H9 (cell line): ENCODE data around the gene TRIM2. TPM values are rescaled to one million over a fixed set of nuclear protein-coding genes. Genes with fewer than 3 reads are reported as not detected.
A peak's percentile ranks its signal among the peaks of the same experiment; 100 is the strongest.

Experiments
- DNase-seq: peaks from one replicate; pipeline ENCODE4 v3.0.0-alpha.2; 2017
- H2AFZ ChIP-seq: one replicate; pipeline ENCODE4 v1.6.1; 2013; ENCODE audit warnings: mild to moderate bottlenecking, low read length, control low read depth, moderate library complexity
- H2AK5ac ChIP-seq: 2 replicates; pipeline ENCODE4 v1.6.1; 2013; ENCODE audit warnings: low read length, control low read depth, mixed read lengths; ENCODE audit not compliant: insufficient read length
- H2BK120ac ChIP-seq: one replicate; pipeline ENCODE4 v1.6.1; 2013; ENCODE audit warnings: low read depth, mild to moderate bottlenecking, low read length, control low read depth, inconsistent platforms; ENCODE audit not compliant: poor library complexity, severe bottlenecking
- H2BK12ac ChIP-seq: 2 replicates; pipeline ENCODE4 v1.6.1; 2013; ENCODE audit warnings: low read length, control low read depth, mixed read lengths, low read depth; ENCODE audit not compliant: insufficient read length
- H2BK15ac ChIP-seq: 2 replicates; pipeline ENCODE4 v1.6.1; 2013; ENCODE audit warnings: low read depth, low read length, control low read depth
- H2BK20ac ChIP-seq: one replicate; pipeline ENCODE4 v1.6.1; 2013; ENCODE audit warnings: low read depth, mild to moderate bottlenecking, low read length, control low read depth, inconsistent platforms; ENCODE audit not compliant: poor library complexity, severe bottlenecking
- H2BK5ac ChIP-seq: 2 replicates; pipeline ENCODE4 v1.6.1; 2013; ENCODE audit warnings: low read length, control low read depth, mixed read lengths; ENCODE audit not compliant: insufficient read length
- H3K14ac ChIP-seq: 2 replicates; pipeline ENCODE4 v1.6.1; 2013; ENCODE audit warnings: low read length, control low read depth; ENCODE audit not compliant: insufficient read depth
- H3K18ac ChIP-seq: 2 replicates; pipeline ENCODE4 v1.6.1; 2013; ENCODE audit warnings: low read depth, mild to moderate bottlenecking, mixed read lengths, low read length, control low read depth; ENCODE audit not compliant: insufficient read length
- H3K23ac ChIP-seq: 2 replicates; pipeline ENCODE4 v1.6.1; 2013; ENCODE audit warnings: low read length, control low read depth, mixed read lengths, low read depth; ENCODE audit not compliant: insufficient read length
- H3K23me2 ChIP-seq: 2 replicates; pipeline ENCODE4 v1.6.1; 2013; ENCODE audit warnings: low read depth, mild to moderate bottlenecking, mixed read lengths, low read length, control low read depth; ENCODE audit not compliant: insufficient read length, poor library complexity, severe bottlenecking
- H3K27ac ChIP-seq: 2 replicates; pipeline ENCODE4 v1.5.1; 2013; ENCODE audit warnings: low read length, control low read depth, mixed read lengths, low read depth; ENCODE audit not compliant: insufficient read length
- H3K27me3 ChIP-seq: 2 replicates; pipeline ENCODE4 v1.6.1; 2013; ENCODE audit warnings: low read length, control low read depth, inconsistent platforms; ENCODE audit not compliant: insufficient read depth
- H3K4ac ChIP-seq: 2 replicates; pipeline ENCODE4 v1.6.1; 2013; ENCODE audit warnings: low read depth, mild to moderate bottlenecking, control low read depth, inconsistent platforms, low read length, moderate library complexity
- H3K4me1 ChIP-seq: 2 replicates; pipeline ENCODE4 v1.6.1; 2013; ENCODE audit warnings: low read length, control low read depth, inconsistent platforms; ENCODE audit not compliant: insufficient read depth
- H3K4me2 ChIP-seq: 2 replicates; pipeline ENCODE4 v1.6.1; 2013; ENCODE audit warnings: low read length, control low read depth, mixed read lengths; ENCODE audit not compliant: insufficient read length, insufficient read depth
- H3K56ac ChIP-seq: 2 replicates; pipeline ENCODE4 v1.6.1; 2013; ENCODE audit warnings: low read depth, mild to moderate bottlenecking, mixed read lengths, low read length, control low read depth; ENCODE audit not compliant: insufficient read length
- H3K79me1 ChIP-seq: 2 replicates; pipeline ENCODE4 v1.6.1; 2013; ENCODE audit warnings: low read depth, mild to moderate bottlenecking, moderate library complexity, low read length, control low read depth, inconsistent platforms; ENCODE audit not compliant: insufficient read depth, poor library complexity, severe bottlenecking
- H3K79me2 ChIP-seq: 2 replicates; pipeline ENCODE4 v1.6.1; 2013; ENCODE audit warnings: low read length, control low read depth, inconsistent platforms; ENCODE audit not compliant: insufficient read depth
- H3K9ac ChIP-seq: 2 replicates; pipeline ENCODE4 v1.6.1; 2013; ENCODE audit warnings: low read length, control low read depth, mixed read lengths; ENCODE audit not compliant: insufficient read length; ENCODE audit errors: extremely low read depth
- H3K9me3 ChIP-seq: one replicate; pipeline ENCODE4 v1.6.1; 2013; ENCODE audit warnings: low read depth, low read length, inconsistent platforms; ENCODE audit not compliant: control insufficient read depth
- H3T11ph ChIP-seq: one replicate; pipeline ENCODE4 v1.6.1; 2013; ENCODE audit warnings: mild to moderate bottlenecking, low read length, control low read depth, inconsistent platforms
- H4K20me1 ChIP-seq: one replicate; pipeline ENCODE4 v1.6.1; 2013; ENCODE audit not compliant: control insufficient read depth, insufficient read length, insufficient read depth
- H4K5ac ChIP-seq: 2 replicates; pipeline ENCODE4 v1.6.1; 2013; ENCODE audit warnings: low read depth, mild to moderate bottlenecking, mixed read lengths, low read length, control low read depth; ENCODE audit not compliant: insufficient read length
- H4K8ac ChIP-seq: replicated peaks from 2 replicates; pipeline ENCODE4 v1.6.1; 2013; ENCODE audit warnings: low read length, control low read depth, mixed read lengths, low read depth; ENCODE audit not compliant: insufficient read length
- H4K91ac ChIP-seq: 2 replicates; pipeline ENCODE4 v1.6.1; 2013; ENCODE audit warnings: low read depth, mild to moderate bottlenecking, moderate library complexity, mixed read lengths, low read length, control low read depth; ENCODE audit not compliant: insufficient read length
- H3K27ac Mint-ChIP-seq, 3 experiments: 2 replicates in 2 of 3; 3 replicates in 1 of 3; pipeline ENCODE4 v1.8.0; 2020 to 2021; ENCODE audit warnings: mixed read lengths in 3 of 3, mild to moderate bottlenecking in 1 of 3, moderate library complexity in 1 of 3
- H3K27me3 Mint-ChIP-seq: 2 replicates; pipeline ENCODE4 v1.8.0; 2021; ENCODE audit warnings: low read depth, mild to moderate bottlenecking, moderate library complexity, mixed read lengths
- H3K36me3 Mint-ChIP-seq, 3 experiments: 2 replicates in 2 of 3; 3 replicates in 1 of 3; pipeline ENCODE4 v1.8.0; 2020 to 2021; ENCODE audit warnings: low read depth in 3 of 3, mixed read lengths in 3 of 3; ENCODE audit not compliant: insufficient read depth in 1 of 3
- H3K4me1 Mint-ChIP-seq, 2 experiments: 2 replicates each; pipeline ENCODE4 v1.8.0; 2020; ENCODE audit warnings: mixed read lengths in 2 of 2
- H3K4me3 Mint-ChIP-seq, 2 experiments: 2 replicates in 1 of 2; 3 replicates in 1 of 2; pipeline ENCODE4 v1.8.0; 2020 to 2021; ENCODE audit warnings: mild to moderate bottlenecking in 2 of 2, mixed read lengths in 2 of 2, moderate library complexity in 1 of 2
- H3K9me3 Mint-ChIP-seq, 2 experiments: 2 replicates in 1 of 2; 3 replicates in 1 of 2; pipeline ENCODE4 v1.8.0; 2020; ENCODE audit warnings: mild to moderate bottlenecking in 2 of 2, mixed read lengths in 2 of 2, moderate library complexity in 1 of 2
- WGBS: extraction: QIAGEN DNeasy Blood & Tissue Kit; methylation state at CpG from one replicate; pipeline ENCODE4 v1.1.7; 2013; ENCODE audit warnings: missing lambda C conversion rate, low lambda C conversion rate, mixed read lengths; ENCODE audit not compliant: insufficient read length; ENCODE audit errors: extremely low coverage; 5-methylcytosine and 5-hydroxymethylcytosine counted together
- total RNA-seq: library from RNA; stranded (reverse); gene quantifications from 2 replicates; pipeline ENCODE4 v1.2.1, GENCODE V29; 2021
- TF ChIP-seq, protein P1 (sequence below): fragments of 200-600 bp; sonication (generic); conservative IDR thresholded peaks from 3 replicates; pipeline ENCODE4 v1.8.0; 2021; ENCODE audit warnings: antibody characterized with exemption, mild to moderate bottlenecking

TRIM2 gene
- total RNA-seq, 1 experiment from 2014 or later: 28.9 TPM

DNA sequence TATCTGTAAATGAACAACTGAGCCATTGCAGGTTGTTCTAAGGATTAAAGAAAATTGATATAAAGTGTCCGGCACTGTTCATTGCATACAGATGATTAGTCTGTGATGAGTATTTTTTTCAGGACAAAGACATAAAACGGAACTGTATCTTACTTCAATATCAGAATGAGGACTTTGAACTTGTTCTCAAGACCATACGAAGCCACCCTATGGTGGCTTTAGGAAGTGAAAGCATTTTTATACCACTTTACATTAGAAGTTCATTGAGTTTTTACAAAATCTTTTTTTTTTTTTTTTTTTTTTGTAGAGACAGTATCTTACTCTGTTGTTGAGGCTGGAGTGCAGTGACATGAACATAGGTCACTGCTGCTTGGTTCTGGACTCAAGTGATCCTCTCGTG, 45.2 kb upstream of the TRIM2 start:
- Histone ChIP-seq H3K27ac (no peak overlapping the region), H2BK12ac (no peak overlapping the region), H3K4me2 (no peak overlapping the region), H3K79me2 (no peaks in the 10 kb centered on the region), H3K27me3 (peaks cover 10% of the 10 kb centered on the region; the same call in 1 of the 2 replicates), H2AFZ (no peak overlapping the region), H2BK5ac (no peak overlapping the region), H4K20me1 (no peaks in the 10 kb centered on the region), H3K56ac (no peak overlapping the region), H3K23me2 (peaks cover under 1% of the 10 kb centered on the region), H2BK15ac (no peak overlapping the region), H3K14ac (no peak overlapping the region), H3K23ac (no peak overlapping the region), H2BK20ac (no peak overlapping the region), H3K9me3 (no peaks in the 10 kb centered on the region), H4K8ac (no peak overlapping the region), H3K4ac (no peak overlapping the region), H3K18ac (no peak overlapping the region), H3K4me1 (no peaks in the 10 kb centered on the region), H3K79me1 (no peaks in the 10 kb centered on the region), H4K91ac (no peak overlapping the region), H3T11ph (no peak overlapping the region), H3K9ac (no peak overlapping the region), H4K5ac (no peak overlapping the region), H2BK120ac (no peak overlapping the region), H2AK5ac (no peak overlapping the region)
- TF ChIP-seq, protein P1, sequence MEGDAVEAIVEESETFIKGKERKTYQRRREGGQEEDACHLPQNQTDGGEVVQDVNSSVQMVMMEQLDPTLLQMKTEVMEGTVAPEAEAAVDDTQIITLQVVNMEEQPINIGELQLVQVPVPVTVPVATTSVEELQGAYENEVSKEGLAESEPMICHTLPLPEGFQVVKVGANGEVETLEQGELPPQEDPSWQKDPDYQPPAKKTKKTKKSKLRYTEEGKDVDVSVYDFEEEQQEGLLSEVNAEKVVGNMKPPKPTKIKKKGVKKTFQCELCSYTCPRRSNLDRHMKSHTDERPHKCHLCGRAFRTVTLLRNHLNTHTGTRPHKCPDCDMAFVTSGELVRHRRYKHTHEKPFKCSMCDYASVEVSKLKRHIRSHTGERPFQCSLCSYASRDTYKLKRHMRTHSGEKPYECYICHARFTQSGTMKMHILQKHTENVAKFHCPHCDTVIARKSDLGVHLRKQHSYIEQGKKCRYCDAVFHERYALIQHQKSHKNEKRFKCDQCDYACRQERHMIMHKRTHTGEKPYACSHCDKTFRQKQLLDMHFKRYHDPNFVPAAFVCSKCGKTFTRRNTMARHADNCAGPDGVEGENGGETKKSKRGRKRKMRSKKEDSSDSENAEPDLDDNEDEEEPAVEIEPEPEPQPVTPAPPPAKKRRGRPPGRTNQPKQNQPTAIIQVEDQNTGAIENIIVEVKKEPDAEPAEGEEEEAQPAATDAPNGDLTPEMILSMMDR: peak; percentile 41; the same call in 2 of the 3 replicates
- no peaks in the 10 kb centered on the region for H3K36me3 Mint-ChIP-seq
- WGBS: no CpG with 5 or more reads among the region's 4 CpGs
- H3K27me3 Mint-ChIP-seq: peaks cover 54% of the 10 kb centered on the region
- no peak overlapping the region for H3K27ac Mint-ChIP-seq
- H3K9me3 Mint-ChIP-seq: peaks cover 0 to 5% of the 10 kb centered on the region in 2 experiments; a peak in 1 of 5 replicates
- DNase-seq: no peak
- no peak overlapping the region for H3K4me3 Mint-ChIP-seq
- peaks cover 15 to 28% of the 10 kb centered on the region in 2 experiments for H3K4me1 Mint-ChIP-seq
